Activated CD4-positive, alpha-beta memory T cell treated with anti-CD3 and anti-CD28 coated beads, Interleukin-2, amount 10 ng/mL, durations not matched to agents 7 days and 5 days (primary cell): ENCODE data around the gene BLOC1S4. TPM values are rescaled to one million over a fixed set of nuclear protein-coding genes. Genes with fewer than 3 reads are reported as not detected.
"Not testable (repeated sequence)": the region's sequence is repeated elsewhere in the genome, so short reads cannot be mapped to it uniquely, and the experiment has no call there.

Experiments
- CTCF ChIA-PET: fragments of 350-600 bp; sonication (Branson Sonifier 250); formaldehyde crosslinking; loops from one replicate; lab custom pipeline; 2021; ENCODE audit warnings: antibody characterized with exemption, inconsistent platforms; lab: Charles Lee
- POLR2A ChIA-PET: fragments of 350-600 bp; sonication (Branson Sonifier 250); formaldehyde crosslinking; loops from one replicate; lab custom pipeline; 2021; ENCODE audit warnings: antibody characterized with exemption; lab: Charles Lee
- DNase-seq: peaks from one replicate; pipeline ENCODE4 v3.0.0-alpha.2; 2020
- H3K27ac Mint-ChIP-seq: one replicate; pipeline ENCODE4 v1.8.0; 2021; ENCODE audit warnings: mild to moderate bottlenecking, mixed read lengths
- H3K27me3 Mint-ChIP-seq: one replicate; pipeline ENCODE4 v1.8.0; 2021; ENCODE audit warnings: mixed read lengths
- H3K36me3 Mint-ChIP-seq: one replicate; pipeline ENCODE4 v1.8.0; 2021; ENCODE audit warnings: low read depth, mixed read lengths
- H3K4me1 Mint-ChIP-seq: one replicate; pipeline ENCODE4 v1.8.0; 2021; ENCODE audit warnings: mixed read lengths
- H3K4me3 Mint-ChIP-seq: one replicate; pipeline ENCODE4 v1.8.0; 2021; ENCODE audit warnings: mild to moderate bottlenecking, mixed read lengths
- H3K9me3 Mint-ChIP-seq: one replicate; pipeline ENCODE4 v1.8.0; 2021; ENCODE audit warnings: mixed read lengths
- total RNA-seq, 2 experiments: library from RNA; stranded (reverse); gene quantifications; one replicate each; pipeline ENCODE4 v1.2.3, GENCODE V29; 2021

The BLOC1S4 gene
- total RNA-seq, 2 experiments from 2014 or later = 22.9 to 23.2 TPM

DNA sequence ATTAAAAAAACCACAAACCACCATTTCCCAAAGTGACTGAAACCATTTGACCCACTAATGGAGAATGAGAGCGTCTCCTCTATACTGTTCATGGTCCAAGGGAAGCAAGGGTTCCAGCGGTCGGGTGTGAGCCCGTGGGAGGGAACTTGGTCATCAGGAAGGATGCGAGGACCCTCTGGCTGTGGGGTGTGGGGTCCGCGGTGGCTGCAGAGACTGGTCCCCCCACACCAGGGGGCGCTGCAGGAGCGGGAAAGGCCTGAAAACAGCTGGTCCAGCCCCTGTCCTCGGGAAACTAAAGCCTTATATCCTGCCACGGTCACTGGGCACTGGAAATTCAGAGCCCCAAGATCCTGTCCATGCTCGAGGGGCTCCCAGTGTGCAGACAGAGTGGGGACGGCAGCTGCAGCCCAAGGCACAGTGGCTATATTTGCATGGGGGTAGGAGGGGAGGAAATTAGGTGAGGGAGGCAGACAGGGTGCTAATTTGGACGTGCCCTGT lies 4.3 kb downstream of the BLOC1S4 start:
- Mint-ChIP-seq H3K4me1 (peaks cover 30% of the 10 kb centered on the region), H3K27me3 (no peaks in the 10 kb centered on the region), H3K36me3 (peaks cover 14% of the 10 kb centered on the region), H3K9me3 (no peaks in the 10 kb centered on the region), H3K4me3 (no peak overlapping the region), H3K27ac (no peak overlapping the region)
- peak; percentile 80 for DNase-seq
- ChIA-PET POLR2A (interaction anchor here (0.7 to 6.7 kb wide), 7 partner anchors 10 to 350 kb away, joined by 3 to 84 read pairs (median 3); partner anchors contain the start of genes GRPEL1, MRFAP1 and MRFAP1L1), CTCF (interaction anchor here (0.7 to 5.6 kb wide), 25 partner anchors 10 to 350 kb away, joined by 3 to 145 read pairs (median 4); partner anchors contain the start of genes GRPEL1, MRFAP1 and MRFAP1L1)

DNA sequence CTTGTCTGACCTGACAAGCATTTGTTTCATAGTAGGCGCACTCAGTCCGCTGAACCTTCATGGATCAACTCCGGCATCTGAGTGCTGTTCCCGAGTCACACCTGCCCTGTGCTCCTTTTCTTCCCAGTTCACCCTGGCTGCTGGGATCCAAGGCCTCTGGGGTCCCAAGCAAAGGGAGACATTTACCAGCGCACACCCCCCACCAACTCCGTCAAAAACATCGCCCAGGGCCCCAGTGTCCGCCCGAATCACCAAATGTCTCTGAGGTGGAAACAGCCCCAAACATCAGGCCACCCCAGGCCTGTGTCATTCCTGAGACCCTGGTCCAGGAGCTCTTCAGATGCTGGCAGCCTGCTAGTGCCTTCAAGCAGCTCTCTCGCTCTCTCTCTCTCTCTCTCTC lies 5.1 kb downstream of the BLOC1S4 start:
- no peak overlapping the region for H3K27ac Mint-ChIP-seq

DNA sequence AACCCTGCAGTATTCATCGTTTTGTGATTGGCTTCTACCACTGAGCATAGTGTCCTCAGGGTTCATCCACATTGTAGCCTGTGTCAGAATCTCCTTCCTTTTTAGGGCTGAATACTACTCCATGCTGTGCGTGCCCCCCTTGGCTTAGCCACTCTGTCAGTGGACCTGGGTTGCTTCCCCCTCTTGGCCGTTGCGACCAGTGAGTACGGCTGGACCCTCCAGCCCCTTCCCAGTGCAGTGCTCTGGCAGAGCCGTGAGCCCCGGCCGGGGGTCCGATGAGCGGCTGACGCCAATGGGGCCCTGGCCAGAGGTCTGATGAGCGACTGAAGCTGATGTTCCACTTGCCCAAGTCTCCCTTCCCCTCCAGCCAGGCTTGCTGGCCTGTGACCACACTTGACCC lies 6.9 kb downstream of the BLOC1S4 start:
- Mint-ChIP-seq H3K27ac (no peak overlapping the region), H3K9me3 (no peaks in the 10 kb centered on the region), H3K4me3 (no peak overlapping the region), H3K36me3 (peaks cover 8% of the 10 kb centered on the region), H3K4me1 (peaks cover 20% of the 10 kb centered on the region), H3K27me3 (no peaks in the 10 kb centered on the region)
- ChIA-PET POLR2A (no interaction called here), CTCF (no interaction called here)
- DNase-seq = no peak

More for the DNA sequence above, 5.1 kb downstream of the BLOC1S4 start:
- ChIA-PET POLR2A (interaction anchor here (2.6 kb wide), 1 partner anchor 153 kb away, joined by 17 read pairs; no protein-coding TSS in a partner anchor), CTCF (interaction anchor here (0.8 to 5.6 kb wide), 4 partner anchors 47 to 348 kb away, joined by 3 to 74 read pairs (median 8); a partner anchor contains a TSS)
- no peak for DNase-seq
- Mint-ChIP-seq H3K9me3 (no peaks in the 10 kb centered on the region), H3K4me3 (no peak overlapping the region), H3K4me1 (peaks cover 24% of the 10 kb centered on the region), H3K36me3 (peaks cover 10% of the 10 kb centered on the region), H3K27me3 (no peaks in the 10 kb centered on the region)

DNA sequence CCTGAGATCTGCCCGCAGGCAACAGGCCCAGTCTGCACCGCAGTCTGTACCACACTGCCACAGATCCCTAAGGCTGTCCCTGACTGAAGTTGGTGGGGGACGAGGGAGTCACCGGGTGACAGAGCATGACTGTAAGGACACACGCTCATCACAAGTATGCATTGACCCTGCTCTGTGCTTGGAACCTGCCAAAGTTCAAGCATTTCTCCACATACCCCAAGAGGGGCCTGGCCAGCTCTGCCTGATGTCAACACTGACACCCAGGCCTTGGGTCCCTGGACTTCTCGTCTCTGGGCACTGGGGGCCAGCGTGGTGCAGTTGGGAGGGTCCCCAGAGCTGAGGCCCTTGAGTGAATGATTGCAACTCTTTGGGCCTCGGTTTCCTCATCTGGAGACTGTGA lies 7.9 kb downstream of the BLOC1S4 start:
- Mint-ChIP-seq H3K4me1 (peaks cover 14% of the 10 kb centered on the region), H3K36me3 (peaks cover 2% of the 10 kb centered on the region), H3K4me3 (no peak overlapping the region), H3K9me3 (no peaks in the 10 kb centered on the region), H3K27ac (no peak overlapping the region), H3K27me3 (no peaks in the 10 kb centered on the region)
- no peak for DNase-seq
- ChIA-PET POLR2A (no interaction called here), CTCF (no interaction called here)

DNA sequence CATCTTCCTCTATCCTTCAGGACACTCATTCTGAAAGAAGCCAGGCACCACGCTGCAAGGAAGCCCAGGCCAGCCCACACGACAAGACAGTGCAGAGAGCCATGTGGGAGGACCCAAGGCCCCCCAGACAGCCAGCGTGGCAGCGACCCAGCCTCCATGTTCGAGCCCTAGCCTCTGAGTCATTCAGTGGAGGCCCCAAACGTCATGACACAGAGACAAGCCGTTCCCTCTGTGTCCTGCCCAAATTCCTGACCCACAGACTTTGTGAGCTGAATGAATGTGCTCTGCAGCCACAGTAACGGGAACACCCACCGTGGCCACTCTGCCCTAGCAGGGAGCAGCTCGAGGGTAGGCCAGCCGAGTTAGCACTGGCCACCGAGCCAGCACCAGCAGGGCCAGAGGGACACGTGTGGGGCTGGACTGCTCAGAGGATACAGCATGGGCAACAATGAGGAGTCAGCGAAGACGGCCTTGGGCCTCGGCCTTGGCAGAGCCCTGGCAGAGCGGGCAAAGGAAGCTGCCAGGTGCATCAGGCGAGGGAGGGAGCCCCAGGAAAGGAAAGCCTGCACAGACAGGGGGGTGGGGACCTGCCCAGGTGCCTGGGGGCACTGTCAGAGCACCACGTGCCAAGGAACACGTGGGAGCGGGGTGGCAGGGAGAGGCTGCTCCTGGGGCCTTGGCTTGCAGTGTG lies 8.6 kb downstream of the BLOC1S4 start:
- Mint-ChIP-seq H3K9me3 (no peaks in the 10 kb centered on the region), H3K27ac (no peak overlapping the region), H3K27me3 (no peaks in the 10 kb centered on the region), H3K36me3 (no peaks in the 10 kb centered on the region), H3K4me1 (peaks cover 8% of the 10 kb centered on the region), H3K4me3 (no peak overlapping the region)
- ChIA-PET CTCF (interaction anchor here (1.2 kb wide), 1 partner anchor 148 kb away, joined by 6 read pairs; no protein-coding TSS in a partner anchor), POLR2A (no interaction called here)
- DNase-seq = no peak

DNA sequence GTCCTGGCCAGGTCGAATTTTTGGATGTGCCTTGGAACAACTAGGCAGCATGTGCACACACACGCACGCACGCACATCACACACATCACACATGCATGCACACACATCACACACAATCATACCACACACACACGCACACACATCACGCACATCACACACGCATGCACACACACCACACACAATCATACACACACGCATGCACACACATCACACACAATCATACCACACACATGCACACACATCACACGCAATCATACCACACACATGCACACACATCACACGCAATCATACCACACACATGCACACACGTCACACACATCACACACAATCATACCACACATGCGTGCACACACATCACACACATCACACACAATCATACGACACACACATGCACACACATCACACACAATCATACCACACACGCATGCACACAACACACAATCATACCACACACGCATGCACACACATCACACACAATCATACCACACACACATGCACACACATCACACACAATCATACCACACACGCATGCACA lies 9.5 kb downstream of the BLOC1S4 start:
- H3K4me1 Mint-ChIP-seq, H3K36me3 Mint-ChIP-seq, H3K9me3 Mint-ChIP-seq, H3K27ac Mint-ChIP-seq, H3K27me3 Mint-ChIP-seq, H3K4me3 Mint-ChIP-seq, POLR2A ChIA-PET, DNase-seq: not testable (repeated sequence)
- CTCF ChIA-PET = interaction anchor here (1.2 kb wide), 1 partner anchor 147 kb away, joined by 6 read pairs; no protein-coding TSS in a partner anchor

DNA sequence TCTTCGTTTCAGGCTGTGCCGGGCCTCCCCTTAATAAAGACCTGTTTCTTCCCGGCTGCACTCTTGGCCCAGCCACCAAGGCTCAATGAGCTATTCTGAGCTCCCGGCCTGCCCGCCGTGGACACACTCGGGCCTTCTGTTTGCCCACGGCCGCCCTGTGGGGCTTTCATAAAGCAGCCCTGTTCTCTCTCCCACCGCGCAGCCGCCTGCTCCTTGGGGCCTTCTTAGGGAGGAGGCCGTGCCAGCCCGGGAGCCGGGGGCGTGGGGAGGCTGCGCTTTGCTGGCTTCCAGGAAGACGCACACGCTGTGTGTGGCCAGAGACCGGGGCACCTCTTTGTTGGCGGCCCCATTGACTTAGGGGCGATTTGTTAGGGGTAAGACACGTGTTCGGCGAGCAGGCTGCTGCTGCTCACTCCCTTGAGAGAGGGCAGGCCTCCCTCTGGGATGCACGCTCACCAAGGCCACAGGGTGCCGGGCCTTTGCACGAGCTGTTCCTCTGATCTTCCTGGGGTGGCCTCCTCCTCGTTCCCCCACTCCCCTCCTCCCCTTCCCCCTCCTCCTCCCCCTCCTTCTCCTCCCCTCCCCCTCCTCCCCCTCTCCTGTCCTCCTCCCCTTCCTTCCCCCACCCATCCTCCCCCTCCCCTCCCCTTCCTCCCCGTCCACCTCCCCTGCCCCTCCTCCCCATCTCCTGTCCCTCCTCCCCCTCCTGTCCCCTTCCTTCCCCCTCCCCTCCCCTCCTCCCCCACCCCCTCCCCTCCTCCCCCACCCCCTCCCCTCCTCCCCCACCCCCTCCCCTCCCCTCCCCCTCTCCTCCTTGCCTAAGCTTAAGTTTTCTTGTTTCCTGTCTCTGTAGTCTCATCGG lies 11.3 kb downstream of the BLOC1S4 start:
- CTCF ChIA-PET = no interaction called here
- H3K4me3 Mint-ChIP-seq = no peak overlapping the region
- POLR2A ChIA-PET = no interaction called here

DNA sequence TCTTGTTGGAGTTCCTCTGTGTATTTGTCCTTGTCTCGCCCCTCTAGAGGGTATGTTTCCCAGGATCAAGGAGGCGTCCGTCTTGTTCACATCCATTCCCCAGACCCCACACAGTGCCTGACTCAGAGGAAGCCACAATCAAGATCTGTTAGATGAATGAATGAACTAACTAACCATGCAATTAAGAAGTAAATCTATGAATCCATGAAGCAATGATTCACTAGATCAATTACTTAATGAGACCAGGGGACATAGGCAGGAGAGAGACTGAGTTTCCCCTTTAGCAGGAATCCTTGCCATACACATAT lies 11.9 kb downstream of the BLOC1S4 start:
- Mint-ChIP-seq H3K4me3 (no peak overlapping the region), H3K27me3 (no peaks in the 10 kb centered on the region), H3K9me3 (no peaks in the 10 kb centered on the region), H3K27ac (no peak overlapping the region), H3K4me1 (peaks cover 3% of the 10 kb centered on the region), H3K36me3 (no peaks in the 10 kb centered on the region)
- POLR2A ChIA-PET = no interaction called here
- CTCF ChIA-PET = no interaction called here
- DNase-seq = no peak

More for the DNA sequence above, 11.3 kb downstream of the BLOC1S4 start:
- H3K36me3 Mint-ChIP-seq = no peaks in the 10 kb centered on the region
- no peaks in the 10 kb centered on the region for H3K27me3 Mint-ChIP-seq
- H3K4me1 Mint-ChIP-seq = peaks cover 3% of the 10 kb centered on the region
- DNase-seq = no peak
- H3K9me3 Mint-ChIP-seq = no peaks in the 10 kb centered on the region
- no peak overlapping the region for H3K27ac Mint-ChIP-seq

DNA sequence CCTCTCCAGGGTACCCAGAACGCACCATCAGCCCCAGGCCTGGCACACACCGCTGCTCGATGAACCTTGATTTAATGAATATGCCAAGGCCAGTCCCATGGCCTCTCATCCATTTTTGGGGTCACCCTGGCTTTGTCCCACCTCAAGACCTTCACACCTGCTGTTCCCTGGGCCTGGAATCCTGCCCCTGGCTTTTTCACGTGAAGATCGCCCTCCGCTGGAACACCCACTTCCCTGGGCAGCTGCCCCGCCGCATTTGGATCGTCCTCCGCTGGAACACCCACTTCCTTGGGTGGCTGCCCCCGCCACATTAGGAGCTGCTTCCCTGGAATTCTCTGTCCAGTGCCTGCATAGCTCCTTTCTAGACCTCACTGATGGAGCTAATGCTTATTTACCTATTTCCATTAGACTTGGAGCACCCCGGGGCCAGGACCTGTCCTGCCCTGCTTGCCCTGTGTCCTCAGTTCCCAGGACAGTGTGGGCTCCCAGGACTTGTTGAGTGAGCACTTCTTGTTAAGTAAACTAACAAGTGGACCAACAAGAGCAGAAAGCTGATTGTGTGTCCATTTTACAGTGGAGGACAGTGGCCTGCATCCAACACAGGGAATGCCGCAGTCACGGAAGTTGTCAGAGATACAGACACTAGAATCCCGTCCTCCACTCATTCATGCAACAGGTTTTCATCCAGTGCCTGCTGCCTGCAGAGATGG lies 12.5 kb downstream of the BLOC1S4 start:
- no peak overlapping the region for H3K27ac Mint-ChIP-seq
- no peak for DNase-seq
- H3K36me3 Mint-ChIP-seq = no peaks in the 10 kb centered on the region
- ChIA-PET CTCF (interaction anchor here (3.0 kb wide), 1 partner anchor 145 kb away, joined by 8 read pairs; no protein-coding TSS in a partner anchor), POLR2A (no interaction called here)
- H3K9me3 Mint-ChIP-seq = no peaks in the 10 kb centered on the region
- H3K4me1 Mint-ChIP-seq = peaks cover 3% of the 10 kb centered on the region
- H3K4me3 Mint-ChIP-seq = no peak overlapping the region
- H3K27me3 Mint-ChIP-seq = no peaks in the 10 kb centered on the region

DNA sequence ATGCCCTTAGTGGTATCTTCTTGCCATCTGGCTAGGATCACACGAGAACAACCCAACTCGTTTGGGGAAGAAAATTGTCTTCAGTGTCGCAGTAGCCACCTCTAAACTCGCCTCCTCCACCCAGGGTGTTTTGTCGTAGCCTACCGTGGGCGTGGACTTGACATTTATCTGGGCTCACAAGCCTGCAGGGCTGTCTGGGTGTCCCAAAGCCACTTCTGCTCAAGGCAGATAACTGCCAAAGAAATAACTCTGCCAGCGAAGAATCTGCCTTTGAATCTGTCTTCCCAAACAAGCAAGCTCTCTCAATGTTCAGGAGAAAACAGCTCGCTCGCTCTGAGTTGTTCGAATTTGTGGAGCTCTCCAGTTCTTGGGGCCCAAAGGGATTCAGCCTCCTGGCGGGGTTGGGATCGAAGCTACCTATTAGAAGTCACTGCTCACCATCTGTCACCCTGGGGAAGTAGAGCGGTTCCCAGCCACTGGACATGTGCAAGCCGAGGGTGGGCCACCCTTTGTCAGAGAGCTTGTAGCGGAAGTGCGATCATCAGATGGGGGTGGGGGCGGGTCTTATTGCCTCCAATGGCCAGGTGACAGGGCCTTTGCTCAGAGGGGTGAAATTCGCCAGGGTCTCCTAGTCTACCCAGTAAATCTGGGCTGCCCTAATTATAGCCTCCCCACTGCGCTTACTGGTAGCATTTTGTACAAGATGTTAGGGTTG lies 14.8 kb downstream of the BLOC1S4 start:
- ChIA-PET POLR2A (no interaction called here), CTCF (interaction anchor here (3.0 kb wide), 1 partner anchor 143 kb away, joined by 8 read pairs; no protein-coding TSS in a partner anchor)
- DNase-seq = no peak
- no peak overlapping the region for H3K27ac Mint-ChIP-seq
- no peaks in the 10 kb centered on the region for H3K36me3 Mint-ChIP-seq
- no peaks in the 10 kb centered on the region for H3K27me3 Mint-ChIP-seq
- H3K4me1 Mint-ChIP-seq = peaks cover 3% of the 10 kb centered on the region
- H3K9me3 Mint-ChIP-seq = no peaks in the 10 kb centered on the region
- H3K4me3 Mint-ChIP-seq = no peak overlapping the region

DNA sequence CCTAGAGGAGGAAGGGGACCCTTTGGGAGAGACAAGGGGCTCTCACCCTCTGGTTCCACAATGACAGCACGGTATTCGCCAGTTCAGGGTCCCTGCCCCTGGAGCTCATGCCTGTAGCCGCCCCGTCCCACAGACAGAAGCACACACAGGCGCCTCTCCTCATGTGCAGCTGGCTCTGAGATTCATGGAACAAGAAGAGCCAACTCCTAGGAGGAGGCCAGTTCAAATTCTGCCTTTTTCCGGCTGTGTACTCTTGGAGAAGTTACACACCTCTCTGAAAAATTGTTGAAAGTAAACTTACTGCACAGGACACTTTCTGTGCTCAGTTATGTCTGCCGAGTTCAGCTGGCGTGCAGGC lies 15.3 kb downstream of the BLOC1S4 start:
- POLR2A ChIA-PET = no interaction called here
- Mint-ChIP-seq H3K27ac (no peak overlapping the region), H3K4me3 (no peak overlapping the region), H3K9me3 (no peaks in the 10 kb centered on the region), H3K27me3 (no peaks in the 10 kb centered on the region), H3K36me3 (no peaks in the 10 kb centered on the region), H3K4me1 (peaks cover 3% of the 10 kb centered on the region)
- CTCF ChIA-PET = interaction anchor here (3.0 kb wide), 1 partner anchor 142 kb away, joined by 8 read pairs; no protein-coding TSS in a partner anchor
- DNase-seq = no peak

DNA sequence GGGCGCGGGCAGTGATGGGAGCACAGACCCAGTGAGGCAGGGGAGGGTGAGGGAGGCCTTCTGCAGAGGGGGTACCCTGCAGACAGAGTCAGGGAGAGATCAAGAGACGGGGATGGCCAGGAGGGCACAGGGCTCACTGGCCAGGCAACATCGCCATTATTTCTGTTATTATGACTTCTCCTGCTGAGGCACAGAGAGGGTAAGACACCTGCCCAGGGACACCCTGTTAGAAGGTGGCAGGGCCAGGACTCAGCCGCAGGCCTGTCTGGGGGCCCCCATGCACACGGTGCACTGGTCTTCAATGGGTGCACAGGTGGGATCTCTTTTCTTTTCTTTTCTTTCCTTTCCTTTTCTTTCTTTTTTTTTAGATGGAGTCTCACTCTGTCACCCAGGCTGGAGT lies 15.8 kb downstream of the BLOC1S4 start:
- POLR2A ChIA-PET = no interaction called here
- Mint-ChIP-seq H3K27me3 (no peaks in the 10 kb centered on the region), H3K4me3 (no peak overlapping the region), H3K9me3 (no peaks in the 10 kb centered on the region), H3K36me3 (no peaks in the 10 kb centered on the region), H3K27ac (no peak overlapping the region), H3K4me1 (peaks cover 3% of the 10 kb centered on the region)
- CTCF ChIA-PET = interaction anchor here (3.0 kb wide), 1 partner anchor 142 kb away, joined by 8 read pairs; no protein-coding TSS in a partner anchor
- DNase-seq = no peak
